Fibroblast of the aortic adventitia (primary cell): ENCODE results near the gene EEF1AKMT3. TPM values are rescaled to one million over a fixed set of nuclear protein-coding genes. Genes with fewer than 3 reads are reported as not detected.
A peak's percentile ranks its signal among the peaks of the same experiment; 100 is the strongest.

Source experiments
- DNase-seq: peaks from one replicate; pipeline ENCODE4 v3.0.0-alpha.2; 2010; ENCODE audit warnings: low read depth
- H3K4me3 ChIP-seq: 2 replicates; pipeline ENCODE4 v1.5.1; 2011; ENCODE audit warnings: low read depth, mild to moderate bottlenecking, control low read depth, low read length, moderate library complexity
- total RNA-seq: library from RNA; depleted of rRNA; stranded (reverse); fragments of >200 nt; gene quantifications from 2 replicates; pipeline ENCODE4 v1.2.3, GENCODE V29; 2012; ENCODE audit warnings: low replicate concordance
- TF ChIP-seq, protein P1 (sequence below): IDR thresholded peaks from 2 replicates; pipeline ENCODE4 v1.5.1; 2011; ENCODE audit warnings: mild to moderate bottlenecking, low read length, control low read depth, inconsistent platforms; ENCODE audit not compliant: insufficient read depth

EEF1AKMT3 gene
- total RNA-seq, 1 donor: 6.6 TPM

DNA sequence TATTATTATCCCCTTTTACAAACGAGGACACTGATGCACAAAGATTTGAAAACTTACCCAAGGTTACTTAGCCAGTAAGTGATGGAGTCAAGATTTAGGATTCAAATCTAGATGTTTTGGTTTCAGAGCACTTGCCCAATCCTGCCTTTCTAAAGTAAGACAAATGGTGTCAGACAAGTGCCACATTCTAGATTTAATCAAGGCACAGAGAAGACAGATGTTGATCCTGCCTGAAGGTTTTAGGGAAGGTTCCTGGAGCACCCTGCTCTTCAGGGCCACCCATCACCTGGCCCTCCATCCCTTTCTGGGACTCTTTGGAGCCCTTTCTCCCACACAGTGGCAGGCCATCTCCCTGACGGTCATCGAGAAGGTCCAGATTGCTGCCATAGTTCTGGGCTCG lies 14.6 kb upstream of the EEF1AKMT3 start:
- DNase-seq: no peak
- H3K4me3 ChIP-seq: no peak overlapping the region
- TF ChIP-seq, protein P1, sequence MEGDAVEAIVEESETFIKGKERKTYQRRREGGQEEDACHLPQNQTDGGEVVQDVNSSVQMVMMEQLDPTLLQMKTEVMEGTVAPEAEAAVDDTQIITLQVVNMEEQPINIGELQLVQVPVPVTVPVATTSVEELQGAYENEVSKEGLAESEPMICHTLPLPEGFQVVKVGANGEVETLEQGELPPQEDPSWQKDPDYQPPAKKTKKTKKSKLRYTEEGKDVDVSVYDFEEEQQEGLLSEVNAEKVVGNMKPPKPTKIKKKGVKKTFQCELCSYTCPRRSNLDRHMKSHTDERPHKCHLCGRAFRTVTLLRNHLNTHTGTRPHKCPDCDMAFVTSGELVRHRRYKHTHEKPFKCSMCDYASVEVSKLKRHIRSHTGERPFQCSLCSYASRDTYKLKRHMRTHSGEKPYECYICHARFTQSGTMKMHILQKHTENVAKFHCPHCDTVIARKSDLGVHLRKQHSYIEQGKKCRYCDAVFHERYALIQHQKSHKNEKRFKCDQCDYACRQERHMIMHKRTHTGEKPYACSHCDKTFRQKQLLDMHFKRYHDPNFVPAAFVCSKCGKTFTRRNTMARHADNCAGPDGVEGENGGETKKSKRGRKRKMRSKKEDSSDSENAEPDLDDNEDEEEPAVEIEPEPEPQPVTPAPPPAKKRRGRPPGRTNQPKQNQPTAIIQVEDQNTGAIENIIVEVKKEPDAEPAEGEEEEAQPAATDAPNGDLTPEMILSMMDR: no peak

DNA sequence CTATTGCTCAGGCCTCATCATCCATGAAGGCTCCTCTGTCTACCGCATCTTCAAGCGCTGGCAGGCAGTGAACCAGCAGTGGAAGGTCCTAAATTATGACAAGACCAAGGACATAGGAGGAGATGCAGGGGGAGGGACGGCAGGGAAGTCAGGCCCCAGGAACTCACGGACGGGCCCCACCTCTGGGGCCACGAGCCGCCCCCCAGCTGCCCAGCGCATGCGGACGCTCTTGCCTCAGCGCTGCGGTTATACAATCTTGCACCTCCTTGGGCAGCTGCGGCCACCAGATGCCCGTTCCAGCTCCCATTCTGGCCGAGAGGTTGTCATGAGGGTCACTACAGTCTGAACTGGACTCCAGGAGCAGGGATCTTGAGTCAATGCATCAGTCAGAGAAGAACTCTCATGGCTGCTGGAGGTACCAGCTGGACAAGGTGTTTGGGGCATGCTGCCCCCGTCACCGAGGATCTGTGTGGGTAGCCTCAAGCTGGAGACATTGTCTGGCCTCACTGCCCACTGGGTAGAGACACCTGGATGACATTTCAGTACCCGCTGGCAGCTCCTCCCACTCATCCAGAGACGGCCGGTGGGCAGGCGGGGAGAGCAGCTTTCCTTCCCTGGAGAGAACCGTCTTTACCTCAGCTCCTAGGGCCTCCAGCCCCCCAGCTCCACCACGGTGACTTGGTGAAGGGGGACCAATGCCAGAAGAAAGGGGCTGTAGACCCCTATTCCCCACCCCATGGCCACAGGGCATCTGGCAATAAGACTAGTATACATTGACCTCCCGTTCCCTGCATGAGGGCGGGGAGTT lies 13.7 kb upstream of the EEF1AKMT3 start:
- no peak overlapping the region for H3K4me3 ChIP-seq
- TF ChIP-seq, protein P1: no peak
- DNase-seq: no peak

DNA sequence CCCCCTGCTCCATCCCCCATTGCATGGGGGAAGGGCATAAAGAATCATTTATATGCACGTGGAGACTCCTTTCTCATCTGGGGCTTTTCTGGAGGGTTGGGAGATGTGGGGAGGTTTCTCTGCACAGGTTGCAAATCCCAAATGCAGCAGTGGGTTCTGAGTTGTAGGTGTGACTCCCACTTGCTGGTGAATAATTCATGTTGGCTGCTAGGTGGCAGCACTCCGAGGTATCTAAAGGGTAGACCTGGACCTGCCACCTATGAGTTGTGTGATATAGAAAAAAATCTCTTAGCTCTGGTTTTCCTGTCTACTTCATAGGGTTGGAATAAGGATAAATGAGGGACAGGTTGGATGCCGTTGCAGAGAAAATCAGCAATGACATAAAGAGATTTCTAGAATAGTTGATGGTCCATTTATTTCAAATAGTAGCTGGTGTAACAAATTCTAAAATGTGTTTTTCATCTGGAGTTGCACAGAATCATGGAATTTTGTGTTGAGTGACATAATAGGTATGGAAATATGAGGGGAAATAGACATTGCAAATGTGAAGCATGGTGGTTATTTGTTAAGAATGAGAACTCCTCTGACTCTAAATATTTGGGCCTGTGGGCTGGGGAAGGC lies 12.9 kb upstream of the EEF1AKMT3 start:
- TF ChIP-seq, protein P1: peak; percentile 50
- DNase-seq: no peak
- no peak overlapping the region for H3K4me3 ChIP-seq

DNA sequence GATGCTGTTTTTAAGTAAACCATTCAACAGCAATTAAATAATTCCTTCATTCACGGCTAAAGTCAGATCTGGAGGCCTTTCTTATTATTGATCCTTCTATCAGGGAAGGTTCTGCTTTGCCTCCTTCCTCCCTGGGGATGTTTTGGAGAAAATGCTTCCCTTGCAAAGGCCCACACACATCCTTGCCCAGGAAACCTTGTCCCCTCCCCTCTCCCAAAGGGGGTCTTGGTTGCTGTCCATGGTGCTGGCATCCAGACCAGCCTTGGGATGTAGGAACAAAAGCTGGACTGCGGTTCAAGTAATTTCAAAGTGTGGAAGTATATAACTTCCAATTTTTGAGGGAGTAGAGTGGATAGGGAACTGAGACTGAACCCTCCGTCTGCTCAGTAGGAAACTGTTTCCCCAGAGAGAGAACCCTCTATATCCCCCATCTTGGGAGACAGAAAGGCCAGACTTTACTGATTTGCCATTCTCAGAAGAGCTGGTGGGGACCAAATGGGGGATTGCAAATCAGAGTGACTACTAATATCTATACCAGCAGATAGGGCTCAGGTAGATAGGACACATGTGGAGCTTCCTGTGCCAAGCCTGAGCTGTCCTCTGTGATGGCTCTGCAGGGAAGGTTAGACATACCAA lies 11.9 kb upstream of the EEF1AKMT3 start:
- H3K4me3 ChIP-seq: no peak overlapping the region
- DNase-seq: no peak
- TF ChIP-seq, protein P1: no peak

DNA sequence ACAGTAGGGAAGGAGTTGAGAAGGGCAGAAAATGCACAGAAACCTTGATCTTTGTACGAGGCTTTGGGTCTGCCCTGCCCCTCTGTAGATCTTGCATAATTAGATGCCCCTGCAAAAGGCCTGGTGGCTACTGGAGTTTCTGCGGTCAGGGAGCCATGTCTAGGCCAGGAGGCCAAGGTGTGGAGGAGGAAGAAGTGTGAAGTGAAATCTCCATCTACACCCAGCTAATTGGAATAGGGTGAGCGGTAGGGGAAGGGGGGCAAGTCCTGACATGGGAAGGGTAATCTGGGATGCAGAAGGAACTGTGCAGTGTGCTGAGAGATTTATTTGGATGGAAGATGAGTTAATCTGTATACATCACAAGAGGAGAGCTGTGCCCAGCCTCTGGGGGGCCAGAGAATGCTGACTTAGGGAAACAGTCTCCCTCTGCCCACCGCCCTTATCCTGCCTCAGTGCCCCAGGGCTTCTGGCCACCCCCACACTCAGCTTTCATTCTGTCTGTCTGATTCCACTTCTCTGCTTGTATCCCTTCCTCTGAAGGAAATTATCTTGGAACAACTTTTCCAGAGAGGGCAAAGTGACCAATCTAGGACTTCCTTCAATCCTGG lies 10.9 kb upstream of the EEF1AKMT3 start:
- TF ChIP-seq, protein P1: no peak
- DNase-seq: no peak
- H3K4me3 ChIP-seq: no peak overlapping the region

DNA sequence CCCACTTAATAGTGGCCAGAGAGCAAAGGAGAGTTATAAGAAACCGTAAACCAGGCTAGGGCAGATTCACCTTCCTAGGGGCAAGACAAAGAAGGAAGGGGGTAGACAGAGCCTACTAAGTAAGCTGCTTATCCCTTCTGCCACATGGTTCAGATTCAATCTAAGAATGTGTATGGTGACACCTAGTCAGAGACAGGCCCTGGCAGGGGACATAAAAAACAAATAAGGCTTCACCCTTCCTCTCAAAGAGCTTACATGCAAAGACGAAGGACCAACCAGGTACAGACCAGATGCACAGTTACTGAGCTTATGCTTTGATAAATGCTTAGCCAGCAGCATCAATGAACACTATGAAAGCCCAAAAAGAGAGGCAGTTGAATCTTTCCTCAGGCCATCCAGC lies 10.0 kb upstream of the EEF1AKMT3 start:
- TF ChIP-seq, protein P1: no peak
- DNase-seq: no peak
- H3K4me3 ChIP-seq: no peak overlapping the region
